ENCODE results near the gene KIAA1958.
A peak's percentile ranks its signal among the peaks of the same experiment; 100 is the strongest.

Gene KIAA1958, protein sequence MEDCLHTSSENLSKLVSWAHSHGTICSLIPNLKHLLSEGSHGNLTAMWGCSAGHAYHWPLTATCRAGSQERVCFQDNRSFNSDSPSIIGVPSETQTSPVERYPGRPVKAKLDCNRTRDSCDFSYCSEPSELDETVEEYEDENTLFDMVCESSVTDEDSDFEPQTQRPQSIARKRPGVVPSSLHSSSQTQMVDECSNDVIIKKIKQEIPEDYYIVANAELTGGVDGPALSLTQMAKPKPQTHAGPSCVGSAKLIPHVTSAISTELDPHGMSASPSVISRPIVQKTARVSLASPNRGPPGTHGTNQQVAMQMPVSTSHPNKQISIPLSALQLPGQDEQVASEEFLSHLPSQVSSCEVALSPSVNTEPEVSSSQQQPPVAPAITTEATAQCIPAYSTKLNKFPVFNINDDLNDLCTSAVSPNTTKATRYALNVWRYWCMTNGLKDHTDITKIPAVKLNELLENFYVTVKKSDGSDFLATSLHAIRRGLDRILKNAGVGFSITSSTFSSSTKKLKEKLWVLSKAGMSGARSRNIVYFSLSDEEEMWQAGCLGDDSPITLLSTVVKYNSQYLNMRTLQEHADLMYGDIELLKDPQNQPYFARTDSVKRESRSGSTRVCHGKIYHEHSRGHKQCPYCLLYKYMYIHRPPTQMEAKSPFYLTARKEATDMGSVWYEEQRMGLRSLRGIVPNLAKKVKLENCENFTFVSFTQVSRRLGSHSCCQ

DNA sequence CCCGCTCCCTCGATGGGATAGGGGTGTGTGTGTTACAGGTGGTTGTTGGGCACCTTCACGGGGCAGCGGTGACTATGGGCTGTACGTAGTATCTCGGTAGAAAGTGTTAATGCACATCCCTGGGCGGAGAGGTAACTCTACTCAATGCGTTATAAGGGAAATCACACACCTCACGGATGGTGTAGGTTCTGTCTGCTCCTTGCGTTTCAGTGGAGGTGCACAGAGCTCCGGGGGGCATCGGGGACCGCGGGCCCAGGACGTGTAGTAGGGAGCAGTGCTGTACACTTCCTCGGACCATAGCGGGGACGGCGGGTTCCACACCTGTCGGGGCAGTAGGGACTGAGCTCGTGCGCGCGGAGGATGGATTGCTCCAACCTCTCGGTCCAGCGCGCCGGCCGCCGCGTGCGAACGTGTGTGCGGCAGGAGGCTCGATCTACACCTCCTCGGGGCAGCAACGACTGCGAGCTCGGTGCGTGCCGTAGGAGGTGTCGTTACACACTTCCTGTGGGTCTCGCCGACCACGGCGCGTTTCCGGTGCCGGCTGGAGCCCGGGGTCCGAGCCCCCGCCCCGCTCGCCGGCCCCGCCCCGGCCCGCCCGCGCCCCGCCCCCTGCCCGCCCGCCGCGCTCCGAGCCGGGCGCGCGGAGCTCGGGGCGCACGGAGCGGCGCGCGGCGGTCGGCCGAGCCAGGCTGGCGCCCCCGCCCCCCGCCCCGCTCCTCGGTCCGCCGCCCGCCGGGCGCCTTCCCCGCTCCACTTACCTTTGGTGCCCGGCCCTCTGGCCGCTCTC, at the start of gene KIAA1958:
Gene KIAA1958, plus strand, starts transcription at position 607 of the 787 bp plus-strand sequence. CDS start 87,254 bp downstream, outside the sequence.
- peak; percentile 83 for DNase-seq

DNA sequence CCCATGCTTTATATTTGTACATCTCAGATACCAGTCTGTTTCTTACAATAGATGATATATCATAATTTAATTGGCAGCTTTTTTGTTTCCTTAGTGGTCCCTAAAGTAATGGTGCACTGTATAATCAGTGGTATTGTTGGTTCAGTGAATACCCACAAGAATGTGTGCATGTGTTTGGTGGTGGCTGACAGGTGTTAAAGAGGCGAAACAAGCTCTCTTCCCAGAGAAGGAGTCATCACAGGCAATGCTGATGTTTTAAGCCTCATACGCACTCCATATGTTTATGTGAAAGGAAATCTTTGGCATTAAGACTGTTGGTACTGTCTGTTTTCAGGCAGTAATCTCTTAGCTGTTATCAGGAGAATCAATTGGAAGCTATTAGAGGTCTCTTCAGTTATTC, 49.2 kb upstream of the KIAA1958 start:
- DNase-seq, result no peak

DNA sequence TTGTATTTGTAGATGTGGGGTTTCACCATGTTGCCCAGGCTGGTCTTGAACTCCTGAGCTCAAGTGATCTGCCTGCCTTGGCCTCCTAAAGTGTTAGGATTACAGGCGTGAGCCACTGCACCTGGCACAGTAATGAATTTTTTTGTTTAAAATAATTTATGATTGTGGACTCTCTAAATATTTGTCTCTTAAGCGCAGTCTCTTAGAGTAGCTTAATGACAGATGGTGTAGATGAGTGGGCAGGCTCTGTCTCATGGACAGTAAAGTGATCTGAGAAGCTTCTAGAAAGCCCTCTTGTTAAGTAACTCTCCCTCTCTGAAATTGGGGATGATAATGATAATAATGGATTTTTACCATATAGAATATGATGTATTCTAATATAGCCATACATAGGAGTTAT, 47.5 kb upstream of the KIAA1958 start:
- DNase-seq, result no peak

DNA sequence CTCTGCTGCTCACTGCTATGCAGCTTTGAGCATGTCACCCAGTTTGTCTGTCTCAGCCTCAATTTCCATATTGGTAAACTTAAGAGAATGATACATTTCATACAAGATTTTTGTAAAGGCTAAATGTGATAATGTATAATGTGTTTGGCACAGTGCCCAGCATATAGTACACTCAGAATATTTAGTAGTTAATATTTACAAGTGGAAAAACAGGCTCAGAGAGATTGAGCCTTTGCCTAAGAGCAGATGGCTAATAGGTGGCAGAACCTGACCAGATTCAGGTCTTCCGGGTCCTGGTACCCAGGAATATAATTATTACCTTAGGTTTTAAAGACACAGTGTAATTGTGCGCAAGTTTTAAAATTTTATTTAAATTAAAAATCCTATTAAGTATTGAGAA, 46.8 kb upstream of the KIAA1958 start:
- no peak for DNase-seq

DNA sequence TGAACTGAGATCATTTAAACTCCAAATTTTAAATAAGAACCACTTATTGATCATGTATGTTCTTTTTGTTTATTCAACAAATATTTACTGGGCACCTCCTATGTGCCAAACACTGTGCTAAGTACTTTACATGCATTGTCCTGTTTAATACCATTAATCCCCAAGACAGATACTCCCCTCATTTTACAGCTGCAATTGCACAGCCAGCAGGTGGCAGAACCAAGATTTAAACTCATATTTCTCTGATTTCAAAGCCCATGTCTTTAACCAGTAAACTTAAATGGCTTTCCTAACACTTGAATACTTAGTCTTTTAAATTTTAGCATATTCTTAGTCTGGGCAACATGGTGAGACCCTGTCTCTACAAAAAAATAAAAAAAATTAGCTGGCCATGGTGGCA, 43.4 kb upstream of the KIAA1958 start:
- no peak for DNase-seq

DNA sequence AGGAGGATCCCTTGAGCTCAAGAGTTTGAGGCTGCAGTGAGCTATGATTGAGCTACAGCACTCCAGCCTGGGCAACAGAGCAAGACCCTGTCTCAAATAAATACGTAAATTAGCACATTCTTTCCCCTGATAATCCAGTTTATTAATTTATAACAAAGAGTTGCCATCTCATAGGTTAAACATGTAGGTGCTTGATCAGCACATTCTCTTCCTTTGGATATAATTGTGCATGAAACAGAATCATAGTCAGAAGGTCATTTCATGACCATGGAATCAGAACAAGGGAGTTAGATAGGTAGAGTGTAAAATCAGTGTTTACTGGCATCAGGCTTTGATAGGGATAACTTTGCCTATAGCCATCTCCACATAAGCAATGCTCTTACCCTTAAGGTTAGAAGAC, 43.0 kb upstream of the KIAA1958 start:
- DNase-seq, result no peak

DNA sequence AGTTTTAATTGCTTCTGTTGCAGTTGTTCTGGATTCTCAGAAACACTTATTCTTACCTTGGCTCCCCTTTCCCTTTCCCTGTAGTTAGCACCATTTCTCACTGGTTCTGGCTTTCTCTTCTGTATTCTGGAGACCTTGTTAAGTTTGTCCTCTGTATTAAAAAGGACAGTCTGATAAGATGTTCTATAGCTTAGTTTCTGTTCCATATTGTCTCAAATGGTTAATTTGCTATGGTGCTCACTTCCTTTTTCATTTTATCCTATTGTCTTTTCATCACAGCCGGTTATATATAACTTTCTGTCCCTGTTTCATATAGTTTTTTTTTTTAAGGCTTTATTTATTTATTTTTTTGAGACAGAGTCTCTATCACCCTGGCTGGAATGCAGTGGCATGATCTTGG, 41.4 kb upstream of the KIAA1958 start:
- no peak for DNase-seq

DNA sequence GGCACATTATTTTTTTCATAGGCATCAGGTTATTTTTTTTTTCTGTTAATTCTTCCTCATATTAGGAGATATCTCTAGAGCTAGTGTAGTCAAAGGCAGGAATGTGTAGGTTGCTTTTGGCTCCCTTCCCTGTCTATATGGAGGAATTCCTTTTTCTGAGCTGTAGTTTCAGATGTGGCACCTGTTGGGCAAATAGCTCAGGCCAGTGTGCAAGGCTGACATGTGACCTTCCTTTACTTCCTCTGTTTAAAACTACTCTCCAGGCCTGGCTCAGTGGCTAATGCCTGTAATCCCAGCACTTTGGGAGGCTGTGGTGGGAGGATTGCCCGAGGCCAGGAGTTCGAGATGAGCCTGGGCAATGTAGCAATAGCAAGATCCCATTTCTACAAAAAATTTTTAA, 40.5 kb upstream of the KIAA1958 start:
- DNase-seq, result no peak

DNA sequence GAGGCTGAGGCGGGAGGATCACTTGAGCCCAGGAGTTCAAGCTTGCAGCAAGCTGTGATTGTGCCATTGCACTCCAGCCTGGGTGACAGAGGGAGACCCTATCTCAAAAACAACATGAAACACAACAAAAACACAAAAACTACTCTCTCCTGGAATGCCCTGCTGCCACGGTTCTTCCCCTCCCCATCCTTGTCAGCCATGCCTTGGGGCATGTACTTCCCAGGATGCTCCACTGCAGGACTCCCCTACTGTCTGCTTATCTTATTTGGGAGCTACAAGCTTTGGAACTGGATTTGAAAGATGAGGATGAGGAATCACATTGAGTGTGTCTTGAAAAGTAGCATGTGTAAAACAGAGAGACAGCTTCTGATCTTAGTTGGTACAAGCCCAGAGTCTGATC, 40.1 kb upstream of the KIAA1958 start:
- no peak for DNase-seq

DNA sequence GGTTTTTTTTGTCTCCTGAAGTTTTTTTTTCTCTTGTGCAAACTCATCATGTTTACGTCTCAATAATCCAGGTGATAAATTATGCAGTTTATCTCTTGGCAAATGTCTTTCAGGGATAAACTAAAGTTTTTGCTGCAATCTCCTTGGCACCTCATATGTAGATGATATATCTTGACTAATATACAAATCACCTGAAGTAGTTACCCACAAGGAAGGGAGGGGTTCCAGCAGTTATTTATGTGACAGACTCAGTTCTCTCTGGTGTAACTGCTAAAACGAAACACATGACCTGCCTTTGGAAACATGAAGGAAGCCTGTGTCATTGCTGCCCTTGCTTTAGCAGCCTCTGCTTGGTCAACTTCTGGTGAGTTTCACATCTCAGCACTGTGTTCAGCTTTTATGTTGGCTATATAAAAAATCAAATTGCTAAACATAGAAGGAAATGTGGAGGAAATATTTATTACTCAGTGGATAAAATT, 39.3 kb upstream of the KIAA1958 start:
- DNase-seq, result no peak

DNA sequence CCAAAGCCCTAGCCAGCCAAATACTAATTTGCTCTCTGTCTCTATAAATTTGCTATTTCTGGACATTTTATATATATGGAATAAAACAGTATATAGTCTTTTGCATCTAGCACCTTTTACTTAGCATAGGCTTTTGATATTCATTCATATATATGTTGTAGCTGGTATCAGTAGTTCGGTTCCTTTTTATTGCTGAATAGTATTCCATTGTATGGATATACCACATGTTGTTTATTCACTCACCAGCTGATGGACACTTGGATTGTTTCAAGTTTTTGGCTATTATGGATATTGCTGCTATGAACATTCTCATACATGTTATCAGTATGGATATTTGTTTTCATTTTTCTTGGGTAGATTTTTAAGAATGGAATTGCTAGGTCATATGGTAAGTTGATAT, 23.8 kb upstream of the KIAA1958 start:
- no peak for DNase-seq

DNA sequence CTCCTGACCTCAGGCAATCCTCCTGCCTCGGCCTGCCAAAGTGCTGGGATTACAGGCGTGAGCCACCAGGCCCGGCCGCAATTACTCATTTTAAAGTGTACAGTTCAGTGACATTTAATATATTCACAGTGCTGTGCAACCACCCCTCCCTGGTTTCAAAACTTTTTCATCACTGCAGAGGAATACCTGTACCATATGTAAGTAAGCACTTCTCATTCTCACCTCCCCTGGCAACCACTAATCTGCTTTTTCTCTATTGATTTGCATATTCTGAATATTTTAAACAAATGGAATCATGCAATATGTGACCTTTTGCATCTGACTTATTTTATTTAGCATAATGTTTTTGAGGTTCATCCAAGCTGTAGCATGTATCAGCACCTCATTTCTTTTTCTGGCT, 21.3 kb upstream of the KIAA1958 start:
- no peak for DNase-seq

DNA sequence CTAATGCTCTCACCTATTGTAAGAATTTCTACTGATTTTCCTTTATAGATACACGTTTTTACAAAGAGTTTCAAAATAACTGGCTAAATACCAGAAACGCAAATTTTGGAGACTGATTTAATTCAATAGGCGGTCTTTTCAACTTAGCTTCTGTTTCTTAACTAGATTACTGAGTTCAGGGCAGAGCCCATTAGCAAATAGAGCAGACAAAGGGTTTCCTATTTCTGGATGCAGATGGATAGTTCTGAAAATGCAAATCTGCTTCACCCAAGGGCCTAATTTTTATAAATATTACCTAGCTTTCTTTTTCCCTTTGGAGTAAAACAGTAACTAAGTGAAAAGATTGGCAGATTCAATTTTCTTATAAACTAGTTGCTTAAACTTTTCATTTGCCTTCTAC, 13.6 kb upstream of the KIAA1958 start:
- no peak for DNase-seq

DNA sequence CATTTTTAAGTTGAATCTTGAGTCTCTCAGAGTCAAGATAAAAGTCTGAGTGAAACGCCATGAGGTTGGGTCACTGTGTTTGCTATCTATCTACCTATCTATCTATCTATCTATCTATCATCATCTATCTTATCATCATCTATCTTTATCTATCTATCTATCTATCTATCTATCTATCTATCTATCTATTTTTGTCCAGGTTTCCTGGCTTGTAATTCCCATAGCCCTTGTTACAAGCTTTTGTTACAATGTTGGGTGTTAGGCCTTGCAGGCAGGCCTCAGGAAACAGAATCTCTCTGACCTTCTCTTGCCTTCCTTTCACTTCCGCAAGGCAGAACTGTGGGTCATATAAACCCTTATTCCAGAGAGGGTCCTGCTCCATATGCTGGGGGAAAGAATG, 12.6 kb upstream of the KIAA1958 start:
- no peak for DNase-seq

DNA sequence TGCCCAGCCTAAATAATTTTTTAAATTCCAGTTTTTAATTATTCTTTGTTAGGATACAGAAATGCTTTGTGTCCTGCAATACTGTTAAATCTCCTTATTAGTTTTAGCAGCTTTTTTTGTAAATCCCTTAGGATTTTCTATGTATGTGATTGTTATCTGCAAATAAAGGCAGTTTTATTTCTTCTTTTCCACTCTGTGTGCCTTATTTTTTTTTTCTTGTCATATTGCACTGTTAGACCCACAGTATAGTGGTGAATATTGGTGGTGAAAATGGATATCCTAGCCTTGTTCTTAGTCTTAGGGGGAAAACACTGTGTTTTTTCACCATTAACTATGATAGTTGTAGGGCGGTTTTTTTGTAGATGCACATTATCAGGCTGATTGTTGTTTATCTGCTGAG, 11.3 kb upstream of the KIAA1958 start:
- no peak for DNase-seq

DNA sequence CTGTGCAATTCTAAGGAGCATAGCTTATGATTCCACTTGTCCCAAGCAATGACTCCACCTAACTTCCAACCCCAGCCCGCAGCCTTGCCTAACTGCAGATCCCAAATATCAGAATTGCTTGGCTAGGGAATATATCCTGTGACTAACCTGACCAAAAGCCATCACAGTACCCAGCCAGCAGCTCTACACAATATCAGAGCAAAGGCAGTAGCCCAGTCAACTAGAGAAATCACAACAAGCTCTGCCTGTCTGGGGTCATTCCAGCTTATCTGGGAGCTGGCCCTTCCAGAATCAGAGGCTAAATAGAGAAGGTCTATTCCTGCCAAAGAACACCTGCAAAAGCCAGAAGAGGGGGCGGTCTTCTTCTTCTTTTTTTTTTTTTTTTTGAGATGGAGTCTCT, 9.3 kb upstream of the KIAA1958 start:
- no peak for DNase-seq

DNA sequence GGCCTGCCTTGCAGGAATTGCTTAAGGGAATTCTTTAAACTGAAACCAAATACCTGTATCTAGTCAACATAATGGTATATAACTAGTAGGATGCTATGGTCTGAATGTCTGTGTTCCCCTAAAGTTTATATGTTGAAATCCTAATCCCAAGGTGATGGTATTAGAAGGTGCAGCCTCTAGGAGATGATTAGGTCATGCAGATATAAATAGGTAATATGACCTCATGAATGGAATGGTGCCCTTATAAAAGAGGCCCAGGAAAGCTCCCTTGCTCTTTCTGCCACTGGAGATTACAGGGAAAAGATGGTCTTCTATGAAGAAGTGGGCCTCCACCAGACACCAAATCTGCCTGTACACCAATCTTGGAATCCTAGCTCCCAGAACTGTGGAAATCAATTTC, 7.4 kb upstream of the KIAA1958 start:
- DNase-seq, result no peak

DNA sequence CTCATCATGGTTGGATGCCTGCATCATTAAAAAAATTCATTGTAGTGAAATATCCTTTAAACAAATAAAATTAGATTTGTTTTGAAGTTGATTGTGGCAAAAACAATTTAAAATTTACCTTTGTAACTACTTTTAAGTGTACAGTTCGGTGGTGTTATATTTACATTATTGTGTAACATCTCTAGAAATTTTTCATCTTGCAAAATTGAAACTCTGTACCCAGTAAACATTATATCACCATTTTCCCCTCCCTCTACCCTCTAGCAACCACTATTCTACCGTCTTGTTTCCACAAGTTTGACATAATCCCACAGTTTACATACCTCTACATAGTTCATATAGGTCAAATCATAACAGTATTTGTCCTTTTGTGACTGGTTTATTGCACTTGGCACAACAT, 2.0 kb upstream of the KIAA1958 start:
- no peak for DNase-seq

DNA sequence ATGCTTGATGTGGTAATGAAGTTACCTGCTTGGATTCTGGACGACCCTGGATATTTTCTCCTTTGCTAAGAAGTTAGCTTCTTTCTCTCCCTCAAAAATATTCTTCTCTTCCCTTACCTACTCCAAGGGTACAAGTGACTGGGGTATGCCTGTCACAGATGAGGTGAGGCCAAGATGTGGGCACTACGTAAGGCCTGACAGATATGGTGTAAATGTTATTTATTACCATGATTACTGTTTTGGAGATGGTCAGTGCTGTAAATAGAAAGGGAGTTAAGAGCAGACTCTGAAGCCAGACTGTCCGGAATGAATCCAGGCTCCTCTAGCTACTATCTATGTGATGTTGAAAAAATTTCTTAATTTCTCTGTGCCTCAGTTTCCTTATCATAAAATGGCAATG, 1.1 kb upstream of the KIAA1958 start:
- no peak for DNase-seq

DNA sequence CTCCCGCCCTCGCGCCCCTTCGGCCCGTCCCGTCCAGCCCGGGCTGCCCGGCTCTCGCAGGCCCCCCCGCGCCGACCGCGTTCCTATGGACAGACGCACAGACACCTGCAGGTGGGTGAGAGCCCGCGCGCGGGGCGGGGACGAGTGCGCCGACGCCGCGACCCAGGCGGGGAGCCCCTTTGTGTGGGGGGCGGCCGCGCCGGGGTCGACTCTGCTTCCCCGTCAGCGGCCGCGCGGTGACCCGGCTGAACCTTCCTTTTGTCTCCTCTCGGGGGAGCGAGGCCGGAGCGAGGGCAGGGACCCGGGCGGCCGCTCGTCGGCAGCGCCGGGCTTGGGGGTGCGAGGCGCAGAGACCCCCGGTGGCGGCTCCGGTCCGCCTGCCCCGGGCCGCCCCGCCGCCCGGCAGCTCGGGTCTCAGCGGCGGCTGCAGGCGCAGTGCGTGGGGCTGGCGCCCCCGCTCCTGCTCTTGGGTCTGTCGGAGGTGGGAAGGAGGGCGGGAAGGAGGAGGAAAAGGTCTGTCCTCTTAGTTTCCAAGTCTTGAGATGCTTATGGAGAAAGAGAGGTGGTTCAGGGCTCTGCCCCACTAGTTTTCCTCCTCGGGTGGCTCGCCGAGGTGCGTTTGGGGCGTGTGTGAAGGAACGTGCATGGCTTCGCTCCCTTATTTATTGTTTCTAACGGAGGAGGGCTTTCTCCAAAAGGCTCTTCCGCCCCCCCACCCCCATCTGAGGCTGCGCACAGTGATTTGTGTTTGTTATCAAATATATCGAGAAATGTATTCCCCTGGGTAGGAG, 576 bp downstream of the KIAA1958 start:
- DNase-seq, result peak; percentile 87

DNA sequence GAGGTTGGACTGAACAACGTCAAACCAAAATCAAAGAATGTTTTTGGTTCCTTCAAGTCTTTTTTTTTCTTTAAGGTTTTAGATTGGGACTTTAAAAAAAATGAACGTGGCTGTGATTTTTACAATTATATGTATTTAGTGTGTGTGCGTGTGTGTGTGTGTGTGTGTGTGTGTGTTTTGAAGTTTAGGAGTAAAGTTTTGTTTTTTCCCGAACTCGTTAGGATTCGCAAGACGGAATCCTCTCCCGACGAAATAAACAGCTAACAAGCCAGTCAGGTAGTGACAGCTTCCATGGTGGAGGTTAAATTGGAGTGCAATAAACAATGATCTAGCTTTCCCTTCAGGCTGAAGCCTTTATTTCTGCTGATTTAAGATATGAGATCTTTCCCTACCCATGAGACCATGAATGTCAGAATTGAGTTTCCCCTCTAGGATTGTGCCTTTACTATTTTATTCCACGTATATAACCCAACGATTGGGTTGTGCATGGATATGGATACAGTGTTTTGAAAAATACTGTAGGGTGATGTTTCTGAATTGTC, 1.2 kb downstream of the KIAA1958 start:
- no peak for DNase-seq

DNA sequence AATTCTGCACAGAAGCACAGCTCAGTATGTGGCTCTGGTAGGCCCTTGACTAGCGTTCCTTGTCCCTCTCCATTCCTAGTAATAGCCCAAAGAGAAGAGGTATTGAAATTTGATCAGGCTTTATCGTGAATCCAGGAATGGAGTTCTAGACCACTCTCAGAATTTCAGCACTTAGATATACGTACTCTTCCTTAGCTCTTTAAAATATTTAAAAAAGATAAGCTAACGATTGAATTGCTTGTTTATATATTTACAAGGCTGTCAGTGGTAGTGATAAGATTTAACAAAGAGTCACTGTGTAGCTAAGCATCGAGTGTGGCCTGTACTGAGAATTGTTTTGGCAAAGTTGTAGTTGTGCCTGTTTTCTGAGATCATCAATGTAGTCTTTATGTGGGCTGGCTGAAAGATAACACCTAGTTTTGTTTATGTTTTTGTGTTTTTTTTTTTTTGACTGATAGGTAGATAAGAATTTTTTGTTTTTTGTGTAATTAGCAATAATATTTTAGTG, 2.5 kb downstream of the KIAA1958 start:
- peak; percentile 21 for DNase-seq

All from retina (tissue), 1 donor.